ENCODE results near the gene CEP97.
"Not testable (repeated sequence)": the region's sequence is repeated elsewhere in the genome, so short reads cannot be mapped to it uniquely, and the experiment has no call there.

GRCh38 chr3:101704639-101705038, 19.8 kb upstream of the CEP97 start:
- TF ChIP-seq EZH2 (IDR thresholded peaks at IDR 0.05); POLR2AphosphoS5 (IDR thresholded peaks at IDR 0.05; ENCODE audit: borderline replicate concordance, low read depth, low read length): not testable (repeated sequence)

All from SK-N-MC (cell line).